ENCODE results near the gene CHST2.

GRCh38 chr3:143128227-143128955 lies 8.8 kb downstream of the CHST2 start:
- TF ChIP-seq CTCF (IDR thresholded peaks at IDR 0.05) (no peak), EZH2phosphoT487 (IDR thresholded peaks at IDR 0.05) (no peak), EZH2 (IDR thresholded peaks at IDR 0.05) (no peak)
